ENCODE measurements around the gene TJP1.

The TJP1 gene
- 0 to 1.8 reads per million in 2 donors for total RNA-seq

- no peak for DNase-seq
These were observed at the start of gene TJP1 for GRCh38 chr15:29822100-29822683. TSS of gene TJP1 (minus strand) at chr15:29822468. CDS start at chr15:29822028, 440 bp downstream.

- no peak for DNase-seq
These were observed 49.1 kb upstream of the TJP1 start for GRCh38 chr15:29871401-29871800.

GRCh38 chr15:29870495-29871151, 48.4 kb upstream of the TJP1 start:
- no peak for DNase-seq

- DNase-seq, result no peak
These were observed 45.2 kb upstream of the TJP1 start for GRCh38 chr15:29867241-29868000.

- DNase-seq, result no peak
These were observed 44.1 kb upstream of the TJP1 start for GRCh38 chr15:29866337-29866736.

DNA sequence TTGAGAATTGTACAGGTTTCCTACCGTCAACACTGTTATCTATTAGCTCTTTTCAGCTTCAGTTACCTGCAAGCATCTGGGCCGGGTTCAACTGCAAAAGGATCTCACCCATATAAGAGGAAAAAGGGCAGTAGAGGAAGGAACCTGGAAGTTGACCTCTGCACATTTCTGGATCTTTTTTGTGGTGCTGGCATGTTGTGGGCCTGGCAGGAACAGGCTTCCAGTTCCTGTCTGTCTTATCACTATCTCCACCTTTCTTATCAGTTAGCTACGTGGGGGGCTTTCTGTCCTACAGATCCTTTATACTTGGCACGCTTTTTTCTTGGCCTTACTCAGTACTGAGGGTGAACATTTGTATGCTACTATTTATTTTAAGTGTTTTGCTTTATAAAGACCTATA, 42.2 kb upstream of the TJP1 start:
- DNase-seq, result no peak

DNA sequence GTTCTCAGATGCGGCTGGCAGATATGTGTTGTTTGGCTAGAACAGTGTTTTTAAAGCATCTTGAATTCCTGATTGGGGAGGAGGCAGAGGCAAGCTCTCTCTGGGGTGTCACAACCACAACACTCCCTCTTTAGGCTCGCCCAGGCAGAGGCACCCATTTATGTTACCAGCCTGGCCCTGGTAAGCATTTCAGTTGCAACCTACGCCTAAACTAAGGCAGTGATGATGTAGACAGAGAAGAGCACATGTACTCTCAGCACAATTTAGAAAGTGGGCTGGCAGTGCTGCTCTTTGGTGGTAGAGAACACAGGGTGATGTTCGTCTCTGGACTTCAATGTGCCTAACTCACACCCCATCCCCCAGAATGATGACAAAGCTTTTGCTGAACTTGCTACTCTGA, 41.2 kb upstream of the TJP1 start:
- no peak for DNase-seq

GRCh38 chr15:29862271-29862670, 40.0 kb upstream of the TJP1 start:
- no peak for DNase-seq

- no peak for DNase-seq
These were observed 38.6 kb upstream of the TJP1 start for GRCh38 chr15:29860872-29861271.

DNA sequence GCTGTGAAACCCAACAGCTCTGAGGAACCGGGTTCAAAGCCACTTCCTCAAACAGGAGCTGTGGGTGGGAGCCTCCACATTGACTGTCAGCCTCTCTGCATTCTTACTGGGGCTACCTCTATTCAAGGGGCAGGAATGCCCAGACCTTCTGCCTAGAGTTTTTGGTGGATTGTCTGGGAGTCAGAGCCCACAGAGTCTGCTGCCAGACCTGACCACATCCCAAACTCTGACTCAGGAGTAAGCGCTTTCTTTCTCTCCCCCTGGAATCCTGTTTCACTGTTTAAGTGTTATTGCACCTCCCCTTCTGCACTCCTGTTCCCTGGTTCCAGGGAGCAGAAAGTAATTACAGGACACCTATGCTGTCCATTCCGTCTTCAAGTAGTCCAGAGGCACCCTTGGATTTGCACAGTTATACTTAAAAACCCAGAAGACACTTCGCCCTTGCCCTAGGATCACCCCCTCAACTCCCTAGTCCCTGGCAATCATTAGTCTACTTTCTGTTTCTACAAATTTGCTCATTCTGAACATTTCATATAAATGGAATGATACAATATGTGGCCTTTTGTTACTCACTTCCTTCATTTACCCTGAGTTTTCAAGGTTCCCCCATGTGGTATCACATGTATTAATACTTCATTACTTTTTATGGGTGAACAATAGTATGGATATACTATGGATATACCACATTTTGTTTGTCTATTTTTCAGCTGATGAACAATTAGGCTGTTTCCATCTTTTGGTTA, 37.9 kb upstream of the TJP1 start:
- DNase-seq, result no peak

DNA sequence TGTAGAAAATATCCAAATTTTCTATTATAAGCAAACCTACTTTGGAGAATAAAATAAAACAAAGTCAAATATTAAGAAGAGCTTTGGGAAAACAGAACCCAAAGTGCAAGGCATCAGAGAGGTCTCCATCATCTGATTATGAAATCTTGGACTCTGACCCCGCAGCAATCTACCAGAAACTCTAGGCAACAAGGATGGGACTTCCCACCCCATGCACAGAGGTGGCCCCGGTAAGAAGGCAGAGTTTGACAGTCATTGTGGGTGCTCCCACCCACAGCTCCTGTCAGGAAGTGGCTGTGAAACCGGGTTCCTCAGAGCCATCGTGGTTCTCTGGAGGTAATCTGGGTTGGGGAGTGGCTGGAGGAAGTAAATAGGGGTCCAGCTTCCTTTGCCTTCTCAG, 37.0 kb upstream of the TJP1 start:
- no peak for DNase-seq

DNA sequence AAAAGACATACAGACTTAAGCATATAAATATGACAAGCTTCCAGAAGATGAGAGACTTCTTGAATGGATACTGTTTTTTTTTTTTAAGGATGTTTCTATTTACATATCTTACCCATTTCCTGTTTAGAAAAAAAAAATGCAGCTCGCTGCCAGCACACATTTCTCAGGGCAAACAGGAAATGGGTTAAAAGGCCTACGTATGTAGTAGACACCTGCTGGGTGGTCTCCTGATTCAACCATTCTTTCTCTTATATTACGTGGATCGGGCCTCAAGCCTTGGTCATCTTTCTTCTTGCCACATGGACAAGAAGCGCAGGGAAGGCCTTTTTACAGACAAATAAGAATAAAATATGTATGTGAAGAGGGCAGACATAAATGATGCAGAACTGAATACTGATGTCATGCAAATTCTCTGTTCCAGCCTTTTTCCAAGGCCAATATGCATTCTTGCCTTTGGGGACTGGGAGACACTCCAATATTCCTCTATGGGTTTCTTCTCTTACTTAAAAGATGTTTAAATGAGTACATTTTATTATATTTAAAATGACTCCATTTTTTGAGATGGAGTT, 35.0 kb upstream of the TJP1 start:
- DNase-seq, result no peak

GRCh38 chr15:29854413-29854812, 32.1 kb upstream of the TJP1 start:
- DNase-seq, result no peak

- no peak for DNase-seq
These were observed 31.1 kb upstream of the TJP1 start for GRCh38 chr15:29853211-29853987.

DNA sequence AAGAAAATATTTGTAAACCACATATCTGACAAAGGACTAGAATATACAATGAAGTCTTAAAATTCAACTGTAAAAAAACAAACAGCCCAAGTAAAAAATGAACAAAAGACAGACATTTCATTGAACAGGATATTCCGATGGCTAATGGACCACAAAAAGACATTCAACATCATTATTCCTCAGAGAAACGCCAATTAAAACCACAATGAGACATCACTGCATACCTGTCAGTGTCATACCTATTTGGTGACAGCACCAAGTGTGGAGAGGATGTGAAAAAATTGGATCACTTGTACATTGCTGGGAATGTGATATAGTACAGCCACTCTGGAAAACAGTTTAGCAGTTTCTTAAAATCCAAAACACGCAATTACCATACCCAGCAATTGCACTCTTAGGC, 29.9 kb upstream of the TJP1 start:
- no peak for DNase-seq

GRCh38 chr15:29849716-29850115, 27.4 kb upstream of the TJP1 start:
- no peak for DNase-seq

DNA sequence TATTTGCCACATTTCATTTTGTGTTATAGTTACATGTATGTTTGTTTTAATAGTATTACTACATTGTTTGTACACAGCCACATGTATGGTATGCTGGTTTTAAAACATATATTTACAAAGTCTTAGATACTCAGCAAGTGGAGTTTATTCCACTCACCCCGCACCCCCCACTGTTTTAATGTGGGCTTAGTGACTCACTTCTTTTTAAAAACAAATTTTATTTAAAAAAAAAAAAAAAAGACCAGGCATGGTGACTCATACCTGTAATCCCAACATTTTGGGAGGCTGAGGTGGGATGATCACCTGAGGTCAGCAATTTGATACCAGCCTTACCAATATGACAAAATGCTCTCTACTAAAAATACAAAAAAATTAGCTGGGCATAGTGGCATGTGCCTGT, 26.9 kb upstream of the TJP1 start:
- no peak for DNase-seq

GRCh38 chr15:29844290-29844903, 22.1 kb upstream of the TJP1 start:
- DNase-seq, result no peak

- DNase-seq, result no peak
These were observed 20.0 kb upstream of the TJP1 start for GRCh38 chr15:29842290-29842689.

DNA sequence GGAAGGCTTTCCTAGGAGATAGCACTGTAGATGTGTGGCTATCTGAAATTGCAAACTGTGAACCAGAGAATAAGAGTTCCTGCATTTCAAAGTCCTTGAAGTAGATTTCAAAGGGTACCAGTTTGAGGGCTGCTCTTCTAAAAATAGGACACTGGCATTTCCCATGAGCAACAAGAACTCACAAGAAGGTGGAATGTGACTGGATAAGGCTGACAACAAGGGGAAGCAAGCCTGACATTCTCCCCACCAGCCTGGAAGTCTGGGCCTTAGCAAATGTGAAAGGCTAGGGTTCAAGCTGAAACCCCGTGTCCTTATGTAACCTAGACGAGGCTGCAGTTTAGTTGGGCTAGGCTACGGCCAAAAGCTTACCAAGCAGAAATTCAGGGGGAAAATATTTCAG, 18.7 kb upstream of the TJP1 start:
- no peak for DNase-seq

GRCh38 chr15:29840054-29840453, 17.8 kb upstream of the TJP1 start:
- no peak for DNase-seq

Measured in T-helper 2 cell (primary cell).